Measurements from ENCODE around the gene ABCA13.

DNA sequence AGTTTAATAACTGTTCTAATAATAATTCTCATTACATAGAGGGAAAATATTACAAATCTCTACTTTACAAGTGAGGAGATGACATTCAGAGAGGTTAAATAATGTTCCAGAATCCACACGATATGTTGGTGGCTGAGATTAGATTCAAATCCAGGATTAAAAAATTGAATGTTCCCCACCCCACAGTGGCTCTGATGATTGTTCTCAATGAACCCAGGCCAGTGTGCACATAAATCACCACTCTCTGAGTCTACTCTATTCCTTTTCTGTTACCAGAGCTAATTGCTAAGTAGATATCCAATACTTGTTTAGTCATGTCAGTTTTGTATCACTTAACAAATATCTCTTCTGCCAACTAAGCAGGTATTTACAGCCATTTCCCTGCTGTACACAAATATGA, 281.0 kb downstream of the ABCA13 start:
- TF ChIP-seq, protein P1, sequence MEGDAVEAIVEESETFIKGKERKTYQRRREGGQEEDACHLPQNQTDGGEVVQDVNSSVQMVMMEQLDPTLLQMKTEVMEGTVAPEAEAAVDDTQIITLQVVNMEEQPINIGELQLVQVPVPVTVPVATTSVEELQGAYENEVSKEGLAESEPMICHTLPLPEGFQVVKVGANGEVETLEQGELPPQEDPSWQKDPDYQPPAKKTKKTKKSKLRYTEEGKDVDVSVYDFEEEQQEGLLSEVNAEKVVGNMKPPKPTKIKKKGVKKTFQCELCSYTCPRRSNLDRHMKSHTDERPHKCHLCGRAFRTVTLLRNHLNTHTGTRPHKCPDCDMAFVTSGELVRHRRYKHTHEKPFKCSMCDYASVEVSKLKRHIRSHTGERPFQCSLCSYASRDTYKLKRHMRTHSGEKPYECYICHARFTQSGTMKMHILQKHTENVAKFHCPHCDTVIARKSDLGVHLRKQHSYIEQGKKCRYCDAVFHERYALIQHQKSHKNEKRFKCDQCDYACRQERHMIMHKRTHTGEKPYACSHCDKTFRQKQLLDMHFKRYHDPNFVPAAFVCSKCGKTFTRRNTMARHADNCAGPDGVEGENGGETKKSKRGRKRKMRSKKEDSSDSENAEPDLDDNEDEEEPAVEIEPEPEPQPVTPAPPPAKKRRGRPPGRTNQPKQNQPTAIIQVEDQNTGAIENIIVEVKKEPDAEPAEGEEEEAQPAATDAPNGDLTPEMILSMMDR (IDR thresholded peaks at IDR 0.05; ENCODE audit: low read depth, low read length), result no peak
- no peak for TF ChIP-seq EZH2phosphoT487 (IDR thresholded peaks at IDR 0.05; ENCODE audit: low read depth)

All from OCI-LY3 (cell line).